GM19395 (cell line): ENCODE measurements around the gene APCDD1L.

Experiments
- ATAC-seq: cut with Tn5 transposase; IDR thresholded peaks from one replicate; pipeline ENCODE4 v1.9.1; 2021; ENCODE audit warnings: mild to moderate bottlenecking, moderate library complexity; ENCODE audit not compliant: unreplicated experiment

Gene APCDD1L

GRCh38 chr20:58467572-58468527 is 47.3 kb downstream of the APCDD1L start:
- ATAC-seq: no peak

GRCh38 chr20:58466729-58467571 is 48.2 kb downstream of the APCDD1L start:
- no peak for ATAC-seq

DNA sequence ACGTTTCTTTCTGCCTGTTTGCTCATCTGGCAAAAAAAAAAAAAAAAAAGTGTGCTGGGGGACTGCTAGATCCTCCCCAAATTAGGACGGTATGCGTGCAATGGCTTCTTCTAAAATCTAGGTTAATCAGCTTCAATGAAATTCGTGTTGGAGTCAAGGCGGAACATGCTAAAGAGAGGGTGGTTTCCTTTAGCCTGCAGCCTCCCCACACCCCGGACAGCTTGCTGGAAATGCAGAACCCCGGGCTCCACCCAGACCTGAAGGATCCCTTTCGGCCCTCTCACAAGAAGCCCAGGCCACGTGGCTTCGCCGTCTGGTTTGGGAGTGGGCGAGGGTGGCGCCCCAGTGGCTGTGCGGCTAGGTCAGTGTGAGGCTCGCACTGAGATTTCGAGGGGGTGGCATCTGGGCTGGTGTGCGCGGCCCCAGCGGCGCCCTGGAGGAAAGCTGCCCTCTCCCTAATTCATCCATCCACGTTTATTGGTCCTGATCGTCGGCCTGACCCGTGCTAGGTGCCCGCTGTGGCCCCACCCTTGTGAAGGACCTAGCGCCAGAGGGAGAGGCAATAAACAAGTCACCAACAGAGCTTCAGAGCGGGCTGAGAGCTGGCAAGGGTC is 49.0 kb downstream of the APCDD1L start:
- no peak for ATAC-seq

DNA sequence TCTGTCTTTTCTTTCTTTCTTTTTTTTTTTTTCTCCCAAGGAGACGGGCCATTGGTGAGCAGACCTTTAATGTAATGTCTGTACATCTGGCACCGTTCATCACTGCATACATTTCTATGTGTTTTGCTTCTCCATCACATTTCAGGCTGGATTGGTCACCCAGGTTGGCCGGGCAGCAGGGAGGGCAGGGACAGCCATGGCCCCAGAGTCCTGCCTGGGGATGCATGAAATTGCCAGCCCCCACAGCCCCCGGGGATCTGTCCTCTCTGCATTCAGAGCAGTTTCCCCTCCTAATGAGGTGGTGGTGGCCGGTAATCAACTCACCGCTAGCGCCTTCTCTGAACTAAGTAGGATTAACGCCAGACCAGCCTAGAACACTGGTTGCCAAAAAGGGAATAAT is 50.4 kb downstream of the APCDD1L start:
- no peak for ATAC-seq

GRCh38 chr20:58463256-58463655 is 51.9 kb downstream of the APCDD1L start:
- no peak for ATAC-seq

- no peak for ATAC-seq
These were observed 53.3 kb downstream of the APCDD1L start for GRCh38 chr20:58461899-58462298.

GRCh38 chr20:58461104-58461503 is 54.1 kb downstream of the APCDD1L start:
- no peak for ATAC-seq

- peak; percentile 35 for ATAC-seq
These were observed 56.0 kb downstream of the APCDD1L start for GRCh38 chr20:58459058-58459750.

DNA sequence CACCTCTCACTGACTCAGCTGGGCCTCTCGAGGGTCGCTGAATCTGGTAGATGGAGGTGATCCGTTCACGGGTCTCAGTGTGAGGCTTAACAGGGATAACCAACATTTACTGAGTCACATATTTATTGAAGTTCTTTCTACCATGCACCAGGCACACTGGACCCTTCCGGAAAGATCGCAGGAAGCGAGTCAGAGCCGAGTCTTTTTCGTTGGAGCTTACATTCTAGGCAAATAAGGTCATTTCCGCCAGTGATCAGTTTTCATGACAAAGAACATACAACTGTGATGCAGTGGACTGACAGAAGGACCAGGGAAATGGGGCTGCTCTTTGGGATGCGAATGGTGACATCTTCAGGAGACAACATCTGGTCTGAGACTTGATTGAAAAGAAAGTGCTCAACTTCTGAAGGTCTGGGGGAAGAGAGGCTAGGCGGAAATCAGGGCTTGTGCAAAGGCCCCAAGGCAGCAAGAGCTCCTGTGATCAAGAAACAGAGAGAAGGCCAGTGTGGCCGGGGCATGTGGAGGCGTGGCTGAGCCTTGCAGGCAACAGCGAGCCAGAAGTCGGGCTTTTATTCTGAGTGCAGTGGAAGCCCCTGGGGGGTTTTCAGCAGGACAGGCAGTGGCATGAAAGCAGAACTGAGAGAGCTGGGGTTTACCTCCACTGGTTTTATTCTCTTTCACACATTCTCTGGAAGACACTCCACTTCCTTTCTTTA is 56.7 kb downstream of the APCDD1L start:
- ATAC-seq: peak; percentile 97

DNA sequence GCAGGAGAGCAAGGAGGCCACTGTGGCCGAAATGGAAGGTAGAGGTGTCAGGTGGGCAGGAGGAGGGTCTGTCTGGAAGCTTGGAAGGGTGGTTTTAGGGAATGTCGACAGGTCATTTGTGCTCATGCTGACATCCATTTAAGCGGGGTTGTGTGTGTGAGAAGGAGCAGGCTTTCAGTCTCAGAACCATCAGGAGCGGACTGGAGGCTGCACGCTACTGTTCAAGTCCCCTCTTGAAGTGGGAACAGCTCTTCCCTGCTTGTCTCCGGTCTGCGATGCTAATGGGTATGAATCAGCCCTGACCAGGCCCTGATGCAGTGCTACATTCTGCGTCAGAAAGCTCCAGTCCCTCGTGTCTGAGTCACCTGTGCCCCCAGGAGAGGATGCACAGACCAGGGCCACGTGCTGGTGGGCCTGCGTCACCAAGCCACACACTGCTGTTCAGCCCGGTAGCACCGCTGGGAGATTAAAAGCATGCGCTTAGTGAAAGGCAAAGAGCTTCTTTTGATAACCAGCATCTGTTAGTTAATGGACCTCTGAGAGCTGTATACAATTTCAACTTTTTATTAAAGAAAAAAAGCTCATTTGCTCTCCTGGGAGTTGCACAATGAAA is 58.0 kb downstream of the APCDD1L start:
- no peak for ATAC-seq

GRCh38 chr20:58454460-58454859 is 60.7 kb downstream of the APCDD1L start:
- ATAC-seq: no peak

GRCh38 chr20:58453391-58453790 is 61.8 kb downstream of the APCDD1L start:
- ATAC-seq: no peak

DNA sequence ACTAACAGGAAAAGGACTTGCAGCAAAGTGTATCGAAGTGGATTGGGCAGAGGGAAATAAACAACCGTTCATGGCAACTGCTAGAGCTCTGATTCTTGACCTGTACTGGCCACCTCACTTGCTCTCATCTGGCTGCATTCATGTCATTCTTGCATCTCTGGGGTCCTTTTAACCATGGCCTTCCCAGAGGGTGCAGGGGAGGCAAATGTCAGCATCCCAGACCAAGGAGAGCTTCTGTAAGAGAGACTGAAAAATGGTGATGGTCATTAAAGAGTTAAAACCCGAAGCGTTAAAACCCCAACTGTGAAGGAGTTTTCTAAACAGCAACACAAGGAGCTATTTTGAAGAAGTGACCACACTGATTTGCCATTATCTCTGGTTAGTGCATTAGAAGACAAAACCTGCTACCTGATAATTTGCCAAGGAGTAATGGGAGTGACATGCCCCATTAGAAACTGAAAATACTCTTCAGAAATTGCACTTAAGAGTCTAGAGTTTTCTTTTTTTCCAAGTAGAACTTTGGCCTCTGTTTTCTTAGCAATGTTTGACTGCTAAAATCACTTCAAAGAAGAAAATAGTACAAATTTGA is 62.4 kb downstream of the APCDD1L start:
- no peak for ATAC-seq

GRCh38 chr20:58450254-58450653 is 64.9 kb downstream of the APCDD1L start:
- ATAC-seq: peak; percentile 75

- peak; percentile 10 for ATAC-seq
These were observed 65.4 kb downstream of the APCDD1L start for GRCh38 chr20:58449681-58450221.

- ATAC-seq: no peak
These were observed 66.2 kb downstream of the APCDD1L start for GRCh38 chr20:58448958-58449357.

- ATAC-seq: no peak
These were observed 67.4 kb downstream of the APCDD1L start for GRCh38 chr20:58447511-58448391.

DNA sequence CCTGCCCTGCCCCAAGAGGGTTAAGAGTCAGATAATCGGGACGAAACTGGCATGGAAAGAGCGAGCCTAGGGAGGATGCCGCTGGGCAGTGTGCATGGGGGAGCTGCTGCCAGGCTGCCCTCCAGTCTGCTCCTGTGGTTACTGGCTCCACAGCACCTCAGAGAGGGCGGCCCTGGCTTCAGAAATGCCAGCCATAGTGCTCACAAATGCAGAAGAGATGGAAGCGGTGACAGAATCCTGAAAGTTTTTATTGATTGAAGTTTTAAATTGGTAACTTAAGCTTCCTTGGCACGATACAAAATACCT is 68.3 kb downstream of the APCDD1L start:
- ATAC-seq: no peak
